ENCODE results near the gene MAN1C1.

GRCh38 chr1:25795211-25795610, 178.6 kb downstream of the MAN1C1 start:
- TF ChIP-seq, protein P1, sequence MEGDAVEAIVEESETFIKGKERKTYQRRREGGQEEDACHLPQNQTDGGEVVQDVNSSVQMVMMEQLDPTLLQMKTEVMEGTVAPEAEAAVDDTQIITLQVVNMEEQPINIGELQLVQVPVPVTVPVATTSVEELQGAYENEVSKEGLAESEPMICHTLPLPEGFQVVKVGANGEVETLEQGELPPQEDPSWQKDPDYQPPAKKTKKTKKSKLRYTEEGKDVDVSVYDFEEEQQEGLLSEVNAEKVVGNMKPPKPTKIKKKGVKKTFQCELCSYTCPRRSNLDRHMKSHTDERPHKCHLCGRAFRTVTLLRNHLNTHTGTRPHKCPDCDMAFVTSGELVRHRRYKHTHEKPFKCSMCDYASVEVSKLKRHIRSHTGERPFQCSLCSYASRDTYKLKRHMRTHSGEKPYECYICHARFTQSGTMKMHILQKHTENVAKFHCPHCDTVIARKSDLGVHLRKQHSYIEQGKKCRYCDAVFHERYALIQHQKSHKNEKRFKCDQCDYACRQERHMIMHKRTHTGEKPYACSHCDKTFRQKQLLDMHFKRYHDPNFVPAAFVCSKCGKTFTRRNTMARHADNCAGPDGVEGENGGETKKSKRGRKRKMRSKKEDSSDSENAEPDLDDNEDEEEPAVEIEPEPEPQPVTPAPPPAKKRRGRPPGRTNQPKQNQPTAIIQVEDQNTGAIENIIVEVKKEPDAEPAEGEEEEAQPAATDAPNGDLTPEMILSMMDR (IDR thresholded peaks at IDR 0.05): no peak
- TF ChIP-seq POLR2A (IDR thresholded peaks at IDR 0.05): no peak

All from body of pancreas (tissue), 4 donors.